Loucy (cell line): ENCODE data around the gene XRN2.

Source experiments
- EZH2phosphoT487 ChIP-seq: fragments of 200-600 bp; IDR thresholded peaks from 2 replicates; pipeline ENCODE4 v1.6.1; 2018; ENCODE audit warnings: antibody characterized with exemption, mild to moderate bottlenecking, moderate library complexity, borderline replicate concordance
- TF ChIP-seq, protein P1 (sequence below): fragments of 200-600 bp; sonication (generic); conservative IDR thresholded peaks from 2 replicates; pipeline ENCODE4 v1.5.1; 2014; ENCODE audit warnings: mild to moderate bottlenecking, antibody characterized with exemption, low read length

DNA sequence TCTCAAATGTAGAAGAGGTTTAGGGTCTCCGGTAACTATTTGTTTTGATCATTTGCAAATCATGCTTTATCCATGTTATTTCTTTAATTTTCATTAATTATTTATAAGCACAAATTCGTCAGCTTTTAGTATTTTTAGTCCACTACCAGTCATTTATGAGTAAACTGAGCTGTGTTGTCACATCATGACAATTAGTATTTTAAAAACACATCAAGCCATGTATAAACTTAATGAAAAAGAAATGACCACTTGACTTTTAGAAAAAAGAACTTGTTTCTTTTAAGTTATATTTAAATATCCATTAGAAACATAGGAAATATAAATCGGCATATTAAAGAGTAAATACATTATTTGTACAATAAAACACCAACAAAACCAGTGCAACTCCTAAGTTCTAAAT, 91.4 kb downstream of the XRN2 start:
- TF ChIP-seq, protein P1, sequence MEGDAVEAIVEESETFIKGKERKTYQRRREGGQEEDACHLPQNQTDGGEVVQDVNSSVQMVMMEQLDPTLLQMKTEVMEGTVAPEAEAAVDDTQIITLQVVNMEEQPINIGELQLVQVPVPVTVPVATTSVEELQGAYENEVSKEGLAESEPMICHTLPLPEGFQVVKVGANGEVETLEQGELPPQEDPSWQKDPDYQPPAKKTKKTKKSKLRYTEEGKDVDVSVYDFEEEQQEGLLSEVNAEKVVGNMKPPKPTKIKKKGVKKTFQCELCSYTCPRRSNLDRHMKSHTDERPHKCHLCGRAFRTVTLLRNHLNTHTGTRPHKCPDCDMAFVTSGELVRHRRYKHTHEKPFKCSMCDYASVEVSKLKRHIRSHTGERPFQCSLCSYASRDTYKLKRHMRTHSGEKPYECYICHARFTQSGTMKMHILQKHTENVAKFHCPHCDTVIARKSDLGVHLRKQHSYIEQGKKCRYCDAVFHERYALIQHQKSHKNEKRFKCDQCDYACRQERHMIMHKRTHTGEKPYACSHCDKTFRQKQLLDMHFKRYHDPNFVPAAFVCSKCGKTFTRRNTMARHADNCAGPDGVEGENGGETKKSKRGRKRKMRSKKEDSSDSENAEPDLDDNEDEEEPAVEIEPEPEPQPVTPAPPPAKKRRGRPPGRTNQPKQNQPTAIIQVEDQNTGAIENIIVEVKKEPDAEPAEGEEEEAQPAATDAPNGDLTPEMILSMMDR: no peak
- no peak for TF ChIP-seq EZH2phosphoT487
